HepG2 (cell line): ENCODE data around the gene FAM83C. TPM values are rescaled to one million over a fixed set of nuclear protein-coding genes. Genes with fewer than 3 reads are reported as not detected.

Source experiments
- ATAC-seq: fragments of 200-7000 bp; cut with Tn5 transposase; 3 replicates; pipeline ENCODE4 v1.9.1; 2020; ENCODE audit warnings: mild to moderate bottlenecking, moderate library complexity
- BruUV-seq: library from RNA; stranded (reverse); fragments of 400-500 nt; replicated peaks from 2 replicates; lab custom pipeline; 2021; lab: Mats Ljungman, UMichigan
- CTCF ChIA-PET: fragments of 300-600 bp; formaldehyde crosslinking; extraction: SDS; loops from one replicate; lab custom pipeline; 2021; ENCODE audit warnings: low total read pairs, inconsistent platforms, low intra/inter-chr PET ratio; lab: Yijun Ruan, JAX
- POLR2A ChIA-PET: fragments of 350-600 bp; sonication (Branson Sonifier 250); formaldehyde crosslinking; loops from one replicate; lab custom pipeline; 2020; ENCODE audit warnings: antibody characterized with exemption, inconsistent platforms; lab: Yijun Ruan, JAX
- DNase-seq: peaks from one replicate; pipeline ENCODE4 v3.0.0-alpha.2; 2015; ENCODE audit warnings: low spot score
- FAIRE-seq: peaks from 3 replicates; lab custom pipeline; 2011; peaks lifted over from hg19 to GRCh38; lab: Jason Lieb, UNC
- H2AFZ ChIP-seq: one replicate; pipeline ENCODE4 v1.6.1; 2011; ENCODE audit warnings: low read length, inconsistent platforms
- H3K27ac ChIP-seq: fragments of 300-600 bp; 3 replicates; pipeline ENCODE4 v1.8.0; 2011; ENCODE audit warnings: mixed run types, mild to moderate bottlenecking, mixed read lengths, low read length, inconsistent platforms; ENCODE audit not compliant: insufficient read depth; ENCODE audit errors: extremely low read length
- H3K27me3 ChIP-seq, 2 experiments: fragments of 200-600 bp in 1 of 2; 2 replicates in 1 of 2; 3 replicates in 1 of 2; pipeline versions ENCODE4 v1.6.0 to v1.8.0; 2011; ENCODE audit warnings: low read length in 2 of 2, mild to moderate bottlenecking in 2 of 2, moderate library complexity in 2 of 2, inconsistent platforms in 1 of 2; ENCODE audit not compliant: insufficient read depth in 2 of 2, control insufficient read depth in 1 of 2
- H3K36me3 ChIP-seq, 2 experiments: fragments of 200-600 bp in 1 of 2; replicated peaks in 1 of 2; 2 replicates in 1 of 2; 3 replicates in 1 of 2; pipeline versions ENCODE4 v1.5.1 to v1.8.0; 2011; ENCODE audit warnings: low read length in 2 of 2, inconsistent platforms in 1 of 2; ENCODE audit not compliant: insufficient read depth in 2 of 2, control insufficient read depth in 1 of 2
- H3K4me1 ChIP-seq: 2 replicates; pipeline ENCODE4 v1.5.1; 2012; ENCODE audit warnings: low read length, inconsistent platforms; ENCODE audit not compliant: insufficient read depth
- H3K4me2 ChIP-seq: 2 replicates; pipeline ENCODE4 v1.6.0; 2011; ENCODE audit warnings: low read depth, low read length, inconsistent platforms
- H3K4me3 ChIP-seq, 3 experiments: fragments of 200-600 bp in 1 of 3; sonication (generic), shearing (Covaris generic) in 1 of 3; replicated peaks in 1 of 3; 2 replicates each; pipeline ENCODE4 v1.5.1; 2011 to 2016; ENCODE audit warnings: low read length in 3 of 3, inconsistent platforms in 2 of 3, low read depth in 2 of 3, mild to moderate bottlenecking in 2 of 3, control low read depth in 1 of 3, mixed read lengths in 1 of 3; ENCODE audit not compliant: insufficient read depth in 1 of 3
- H3K79me2 ChIP-seq: one replicate; pipeline ENCODE4 v1.6.1; 2011; ENCODE audit warnings: low read length, inconsistent platforms; ENCODE audit not compliant: insufficient read depth
- H3K9ac ChIP-seq: 2 replicates; pipeline ENCODE4 v1.6.0; 2011; ENCODE audit warnings: mild to moderate bottlenecking, low read depth, low read length, inconsistent platforms; ENCODE audit not compliant: insufficient read depth
- H3K9me3 ChIP-seq: 2 replicates; pipeline ENCODE4 v1.5.1; 2012; ENCODE audit warnings: mild to moderate bottlenecking, low read length
- H4K20me1 ChIP-seq: 2 replicates; pipeline ENCODE4 v1.6.0; 2011; ENCODE audit warnings: inconsistent platforms, mild to moderate bottlenecking, low read length, moderate library complexity; ENCODE audit not compliant: insufficient read depth
- RBM39 ChIP-seq: fragments of 200-400 bp; formaldehyde crosslinking; IDR thresholded peaks from one replicate; pipeline ENCODE4 v1.6.1; 2018; ENCODE audit warnings: antibody characterized with exemption, mild to moderate bottlenecking, low read depth, low read length; ENCODE audit not compliant: poor library complexity, severe bottlenecking
- ZFP37 ChIP-seq: sonication (generic); formaldehyde crosslinking; IDR thresholded peaks from 2 replicates; pipeline ENCODE4 v1.4.0; 2020; ENCODE audit warnings: missing genetic modification reagents, borderline replicate concordance
- ZNF18 ChIP-seq: sonication (generic); formaldehyde crosslinking; IDR thresholded peaks from 2 replicates; pipeline ENCODE4 v1.8.0; 2022; ENCODE audit warnings: mild to moderate bottlenecking, missing genetic modification reagents; ENCODE audit not compliant: insufficient replicate concordance
- ZNF605 ChIP-seq: sonication (generic); formaldehyde crosslinking; IDR thresholded peaks from 2 replicates; pipeline ENCODE4 v1.8.0; 2022; ENCODE audit warnings: mild to moderate bottlenecking, missing genetic modification reagents
- ZNF777 ChIP-seq: sonication (generic); formaldehyde crosslinking; IDR thresholded peaks from 2 replicates; pipeline ENCODE4 v1.4.0; 2020; ENCODE audit warnings: missing genetic modification reagents
- WGBS: methylation state at CpG from one replicate; pipeline ENCODE4 v1.1.6; 2017; ENCODE audit warnings: low lambda C conversion rate; 5-methylcytosine and 5-hydroxymethylcytosine counted together
- in situ Hi-C: cut with HindIII; loops from 2 replicates; pipeline ENCODE4 v1.10.0; 2017; ENCODE audit warnings: low pct_unique_long_range_greater_than_20kb; ENCODE audit not compliant: extremely low pct_ligation_motif_present
- intact Hi-C: fragments of 100-400 bp; cut with micrococcal nuclease; formaldehyde crosslinking; loops from one replicate; pipeline ENCODE4 v1.10.0; 2022; ENCODE audit not compliant: unreplicated experiment
- polyA plus RNA-seq, 8 experiments: library from polyadenylated mRNA; depleted of rRNA in 3 of 8; stranded (reverse) in 7 of 8; unstranded in 1 of 8; fragments of >200 nt; fragmentation: Illumina TruSeq in 4 of 8; extraction: Trizol in 4 of 8; gene quantifications; 2 replicates each; pipeline versions ENCODE4 v1.2.1 to v1.2.3, GENCODE V29; 2011 to 2016; ENCODE audit warnings: low read depth in 4 of 8, missing spikeins in 1 of 8, mixed read lengths in 1 of 8; ENCODE audit not compliant: insufficient read depth in 1 of 8
- total RNA-seq, 5 experiments: library from RNA; depleted of rRNA; stranded (reverse); fragments of >200 nt; fragmentation: Illumina TruSeq; extraction: Trizol; gene quantifications; 2 replicates each; pipeline ENCODE4 v1.2.3, GENCODE V29; 2016; ENCODE audit warnings: low read depth in 1 of 5
- TF ChIP-seq, protein P1 (sequence below): sonication (generic); formaldehyde crosslinking; IDR thresholded peaks from 2 replicates; pipeline ENCODE4 v1.4.0; 2020; ENCODE audit warnings: mild to moderate bottlenecking, missing genetic modification reagents

The FAM83C gene
- total and polyA plus RNA-seq, 2 of the 13 experiments (the other 11 are each of a cell fraction or from before 2014, with no cell fraction given), result 0.04 TPM; not detected in 1

- no peaks in the 10 kb centered on the region for H3K27me3 ChIP-seq
- H3K27ac ChIP-seq, result peak overlapping the region; percentile 49
- DNase-seq (no peak), ATAC-seq (no peak), FAIRE-seq (no peak)
- H3K36me3 ChIP-seq, result peaks cover 12 to 41% of the 10 kb centered on the region in 2 experiments; a peak in 4 of 5 replicates
- H3K4me2 ChIP-seq, result no peak overlapping the region
- ChIA-PET POLR2A (interaction anchor here (0.8 to 6.5 kb wide), 12 partner anchors 11 to 150 kb away, joined by 3 to 78 read pairs (median 16); partner anchors contain the start of genes CEP250 and EIF6), CTCF (interaction anchor here (1.3 to 6.9 kb wide), 5 partner anchors 15 to 142 kb away, joined by 4 to 204 read pairs (median 24); partner anchors contain the start of gene GDF5)
- no TSS peak for BruUV-seq
- peaks cover 49% of the 10 kb centered on the region for H3K4me1 ChIP-seq
- no peaks in the 10 kb centered on the region for H3K79me2 ChIP-seq
- H2AFZ ChIP-seq, result no peak overlapping the region
- in situ Hi-C loops (loop anchor here (5.0 kb wide), 1 partner anchor 142 kb away; no protein-coding TSS in a partner anchor), intact Hi-C loops (loop anchor here (1.0 to 5.0 kb wide), 3 partner anchors 24 to 134 kb away; partner anchors contain the start of gene GDF5)
- no peaks in the 10 kb centered on the region for H4K20me1 ChIP-seq
- H3K4me3 ChIP-seq, result no peak overlapping the region
- WGBS, result 95% methylated on average over 6 of the region's 6 CpGs
- no peaks in the 10 kb centered on the region for H3K9me3 ChIP-seq
- H3K9ac ChIP-seq, result peak overlapping the region; percentile 38; the same call in 1 of the 2 replicates
- TF ChIP-seq, protein P1, sequence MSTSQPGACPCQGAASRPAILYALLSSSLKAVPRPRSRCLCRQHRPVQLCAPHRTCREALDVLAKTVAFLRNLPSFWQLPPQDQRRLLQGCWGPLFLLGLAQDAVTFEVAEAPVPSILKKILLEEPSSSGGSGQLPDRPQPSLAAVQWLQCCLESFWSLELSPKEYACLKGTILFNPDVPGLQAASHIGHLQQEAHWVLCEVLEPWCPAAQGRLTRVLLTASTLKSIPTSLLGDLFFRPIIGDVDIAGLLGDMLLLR, result 0 out of 2 replicates have a peak, but pooled peaks have one; percentile 12
- TF ChIP-seq ZFP37 (CRISPR knock-in tag), result no peak
- TF ChIP-seq RBM39, result peak; percentile 12
- TF ChIP-seq ZNF777, result no peak
- peak; percentile 71; the same call in 1 of the 2 replicates for TF ChIP-seq ZNF605 (CRISPR knock-in tag)
- no peak for TF ChIP-seq ZNF18 (CRISPR knock-in tag)
Observed at GRCh38 chr20:35304956-35305355, 12.7 kb upstream of the FAM83C start.
